ENCODE results near the gene PRR5L.

PRR5L gene

GRCh38 chr11:36264011-36264972 is 31.8 kb upstream of the PRR5L start:
- Histone ChIP-seq H3K36me3 (ENCODE audit: insufficient read depth, low read length) (no peaks in the 10 kb centered on the region), H2AFZ (ENCODE audit: low read length, unreplicated experiment) (no peak overlapping the region), H3K27me3 (ENCODE audit: insufficient read depth, low read length) (no peaks in the 10 kb centered on the region), H3K4me1 (ENCODE audit: control insufficient read depth, insufficient read depth, low read length, unreplicated experiment) (peaks cover 1% of the 10 kb centered on the region), H3K27ac (ENCODE audit: low read depth, low read length) (no peak overlapping the region), H3K4me3 (ENCODE audit: low read depth, low read length) (no peak overlapping the region), H3K79me2 (ENCODE audit: control insufficient read depth, insufficient read depth, low read length, unreplicated experiment) (no peaks in the 10 kb centered on the region)

- Histone ChIP-seq H3K4me1 (ENCODE audit: control insufficient read depth, insufficient read depth, low read length, unreplicated experiment) (no peaks in the 10 kb centered on the region), H3K36me3 (ENCODE audit: insufficient read depth, low read length) (no peaks in the 10 kb centered on the region), H3K27ac (ENCODE audit: low read depth, low read length) (no peak overlapping the region), H3K27me3 (ENCODE audit: insufficient read depth, low read length) (no peaks in the 10 kb centered on the region), H3K79me2 (ENCODE audit: control insufficient read depth, insufficient read depth, low read length, unreplicated experiment) (no peaks in the 10 kb centered on the region), H2AFZ (ENCODE audit: low read length, unreplicated experiment) (no peak overlapping the region), H3K4me3 (ENCODE audit: low read depth, low read length) (no peak overlapping the region)
Observed at GRCh38 chr11:36264973-36265344, 31.1 kb upstream of the PRR5L start.

GRCh38 chr11:36265793-36266628 is 30.1 kb upstream of the PRR5L start:
- Histone ChIP-seq H3K79me2 (ENCODE audit: control insufficient read depth, insufficient read depth, low read length, unreplicated experiment) (no peaks in the 10 kb centered on the region), H3K4me3 (ENCODE audit: low read depth, low read length) (no peak overlapping the region), H3K27me3 (ENCODE audit: insufficient read depth, low read length) (no peaks in the 10 kb centered on the region), H3K36me3 (ENCODE audit: insufficient read depth, low read length) (0 out of 2 replicates have a peak, but pooled peaks cover 5% of the 10 kb centered on the region), H3K4me1 (ENCODE audit: control insufficient read depth, insufficient read depth, low read length, unreplicated experiment) (no peaks in the 10 kb centered on the region), H2AFZ (ENCODE audit: low read length, unreplicated experiment) (no peak overlapping the region), H3K27ac (ENCODE audit: low read depth, low read length) (no peak overlapping the region)

- Histone ChIP-seq H3K4me1 (ENCODE audit: control insufficient read depth, insufficient read depth, low read length, unreplicated experiment) (no peaks in the 10 kb centered on the region), H3K36me3 (ENCODE audit: insufficient read depth, low read length) (0 out of 2 replicates have a peak, but pooled peaks cover 5% of the 10 kb centered on the region), H3K79me2 (ENCODE audit: control insufficient read depth, insufficient read depth, low read length, unreplicated experiment) (no peaks in the 10 kb centered on the region), H3K27ac (ENCODE audit: low read depth, low read length) (no peak overlapping the region), H2AFZ (ENCODE audit: low read length, unreplicated experiment) (no peak overlapping the region), H3K4me3 (ENCODE audit: low read depth, low read length) (no peak overlapping the region), H3K27me3 (ENCODE audit: insufficient read depth, low read length) (no peaks in the 10 kb centered on the region)
Observed at GRCh38 chr11:36266767-36267166, 29.3 kb upstream of the PRR5L start.

GRCh38 chr11:36268337-36268985 is 27.6 kb upstream of the PRR5L start:
- Histone ChIP-seq H2AFZ (ENCODE audit: low read length, unreplicated experiment) (no peak overlapping the region), H3K4me3 (ENCODE audit: low read depth, low read length) (no peak overlapping the region), H3K27ac (ENCODE audit: low read depth, low read length) (no peak overlapping the region), H3K79me2 (ENCODE audit: control insufficient read depth, insufficient read depth, low read length, unreplicated experiment) (no peaks in the 10 kb centered on the region), H3K4me1 (ENCODE audit: control insufficient read depth, insufficient read depth, low read length, unreplicated experiment) (no peaks in the 10 kb centered on the region), H3K27me3 (ENCODE audit: insufficient read depth, low read length) (no peaks in the 10 kb centered on the region), H3K36me3 (ENCODE audit: insufficient read depth, low read length) (peaks cover 18% of the 10 kb centered on the region)

- Histone ChIP-seq H3K79me2 (ENCODE audit: control insufficient read depth, insufficient read depth, low read length, unreplicated experiment) (no peaks in the 10 kb centered on the region), H3K27ac (ENCODE audit: low read depth, low read length) (no peak overlapping the region), H3K36me3 (ENCODE audit: insufficient read depth, low read length) (peaks cover 23% of the 10 kb centered on the region), H3K27me3 (ENCODE audit: insufficient read depth, low read length) (no peaks in the 10 kb centered on the region), H3K4me1 (ENCODE audit: control insufficient read depth, insufficient read depth, low read length, unreplicated experiment) (no peaks in the 10 kb centered on the region), H3K4me3 (ENCODE audit: low read depth, low read length) (no peak overlapping the region), H2AFZ (ENCODE audit: low read length, unreplicated experiment) (no peak overlapping the region)
Observed at GRCh38 chr11:36270701-36271100, 25.4 kb upstream of the PRR5L start.

- Histone ChIP-seq H3K36me3 (ENCODE audit: insufficient read depth, low read length) (peaks cover 28% of the 10 kb centered on the region), H2AFZ (ENCODE audit: low read length, unreplicated experiment) (no peak overlapping the region), H3K27ac (ENCODE audit: low read depth, low read length) (no peak overlapping the region)
Observed at GRCh38 chr11:36271794-36272407, 24.2 kb upstream of the PRR5L start.

GRCh38 chr11:36273110-36273509 is 23.0 kb upstream of the PRR5L start:
- H3K79me2 ChIP-seq (ENCODE audit: control insufficient read depth, insufficient read depth, low read length, unreplicated experiment): no peaks in the 10 kb centered on the region
- H3K36me3 ChIP-seq (ENCODE audit: insufficient read depth, low read length): peaks cover 28% of the 10 kb centered on the region
- H3K4me1 ChIP-seq (ENCODE audit: control insufficient read depth, insufficient read depth, low read length, unreplicated experiment): no peaks in the 10 kb centered on the region
- H3K27me3 ChIP-seq (ENCODE audit: insufficient read depth, low read length): no peaks in the 10 kb centered on the region
- no peak overlapping the region for H3K27ac ChIP-seq (ENCODE audit: low read depth, low read length)
- H2AFZ ChIP-seq (ENCODE audit: low read length, unreplicated experiment): no peak overlapping the region
- H3K4me3 ChIP-seq (ENCODE audit: low read depth, low read length): no peak overlapping the region

More at GRCh38 chr11:36271794-36272407, 24.2 kb upstream of the PRR5L start:
- H3K4me3 ChIP-seq (ENCODE audit: low read depth, low read length): no peak overlapping the region
- no peaks in the 10 kb centered on the region for H3K4me1 ChIP-seq (ENCODE audit: control insufficient read depth, insufficient read depth, low read length, unreplicated experiment)
- no peaks in the 10 kb centered on the region for H3K79me2 ChIP-seq (ENCODE audit: control insufficient read depth, insufficient read depth, low read length, unreplicated experiment)
- H3K27me3 ChIP-seq (ENCODE audit: insufficient read depth, low read length): no peaks in the 10 kb centered on the region

- Histone ChIP-seq H3K4me3 (ENCODE audit: low read depth, low read length) (no peak overlapping the region), H3K27me3 (ENCODE audit: insufficient read depth, low read length) (no peaks in the 10 kb centered on the region), H3K4me1 (ENCODE audit: control insufficient read depth, insufficient read depth, low read length, unreplicated experiment) (no peaks in the 10 kb centered on the region), H3K27ac (ENCODE audit: low read depth, low read length) (no peak overlapping the region), H2AFZ (ENCODE audit: low read length, unreplicated experiment) (no peak overlapping the region), H3K79me2 (ENCODE audit: control insufficient read depth, insufficient read depth, low read length, unreplicated experiment) (no peaks in the 10 kb centered on the region), H3K36me3 (ENCODE audit: insufficient read depth, low read length) (peaks cover 31% of the 10 kb centered on the region)
Observed at GRCh38 chr11:36274414-36274813, 21.7 kb upstream of the PRR5L start.
